HG02885 (cell line): ENCODE data around the gene ANGEL2.
A peak's percentile ranks its signal among the peaks of the same experiment; 100 is the strongest.
"Not testable (repeated sequence)": the region's sequence is repeated elsewhere in the genome, so short reads cannot be mapped to it uniquely, and the experiment has no call there.

Source experiments
- ATAC-seq: cut with Tn5 transposase; IDR thresholded peaks from one replicate; pipeline ENCODE4 v1.9.1; 2021; ENCODE audit warnings: mild to moderate bottlenecking; ENCODE audit not compliant: unreplicated experiment, poor library complexity

ANGEL2 gene

GRCh38 chr1:213020016-213020415 is 4.3 kb upstream of the ANGEL2 start:
- ATAC-seq = no peak

- no peak for ATAC-seq
Observed at GRCh38 chr1:213019450-213019849, 3.8 kb upstream of the ANGEL2 start.

- no peak for ATAC-seq
Observed at GRCh38 chr1:213017447-213018273, 2.0 kb upstream of the ANGEL2 start.

GRCh38 chr1:213014642-213015041 is 1.0 kb downstream of the ANGEL2 start:
- no peak for ATAC-seq

GRCh38 chr1:213008564-213008963 is 7.1 kb downstream of the ANGEL2 start:
- ATAC-seq = peak; percentile 62

GRCh38 chr1:213003256-213003655 is 12.4 kb downstream of the ANGEL2 start:
- no peak for ATAC-seq

- no peak for ATAC-seq
Observed at GRCh38 chr1:212994926-212995325, 20.7 kb downstream of the ANGEL2 start.

- not testable (repeated sequence) for ATAC-seq
Observed at GRCh38 chr1:212993960-212994359, 21.7 kb downstream of the ANGEL2 start.

- no peak for ATAC-seq
Observed at GRCh38 chr1:212990276-212990675, 25.4 kb downstream of the ANGEL2 start.

- ATAC-seq = no peak
Observed at GRCh38 chr1:212987702-212988322, 27.9 kb downstream of the ANGEL2 start.

- no peak for ATAC-seq
Observed at GRCh38 chr1:212986551-212986950, 29.1 kb downstream of the ANGEL2 start.

GRCh38 chr1:212984522-212985291 is 31.0 kb downstream of the ANGEL2 start:
- ATAC-seq = no peak

GRCh38 chr1:212983482-212983881 is 32.2 kb downstream of the ANGEL2 start:
- ATAC-seq = no peak

- no peak for ATAC-seq
Observed at GRCh38 chr1:212982430-212983152, 33.1 kb downstream of the ANGEL2 start.

GRCh38 chr1:212981571-212982328 is 33.9 kb downstream of the ANGEL2 start:
- peak; percentile 27 for ATAC-seq

GRCh38 chr1:212981025-212981495 is 34.6 kb downstream of the ANGEL2 start:
- no peak for ATAC-seq

- no peak for ATAC-seq
Observed at GRCh38 chr1:212980123-212980785, 35.4 kb downstream of the ANGEL2 start.

GRCh38 chr1:212979340-212980122 is 36.1 kb downstream of the ANGEL2 start:
- peak; percentile 79 for ATAC-seq
